HG03159 (cell line): Measurements from ENCODE around the gene ONECUT3.

ENCODE experiments used
- ATAC-seq: cut with Tn5 transposase; IDR thresholded peaks from one replicate; pipeline ENCODE4 v1.9.1; 2021; ENCODE audit warnings: mild to moderate bottlenecking, moderate library complexity; ENCODE audit not compliant: unreplicated experiment

The ONECUT3 gene

DNA sequence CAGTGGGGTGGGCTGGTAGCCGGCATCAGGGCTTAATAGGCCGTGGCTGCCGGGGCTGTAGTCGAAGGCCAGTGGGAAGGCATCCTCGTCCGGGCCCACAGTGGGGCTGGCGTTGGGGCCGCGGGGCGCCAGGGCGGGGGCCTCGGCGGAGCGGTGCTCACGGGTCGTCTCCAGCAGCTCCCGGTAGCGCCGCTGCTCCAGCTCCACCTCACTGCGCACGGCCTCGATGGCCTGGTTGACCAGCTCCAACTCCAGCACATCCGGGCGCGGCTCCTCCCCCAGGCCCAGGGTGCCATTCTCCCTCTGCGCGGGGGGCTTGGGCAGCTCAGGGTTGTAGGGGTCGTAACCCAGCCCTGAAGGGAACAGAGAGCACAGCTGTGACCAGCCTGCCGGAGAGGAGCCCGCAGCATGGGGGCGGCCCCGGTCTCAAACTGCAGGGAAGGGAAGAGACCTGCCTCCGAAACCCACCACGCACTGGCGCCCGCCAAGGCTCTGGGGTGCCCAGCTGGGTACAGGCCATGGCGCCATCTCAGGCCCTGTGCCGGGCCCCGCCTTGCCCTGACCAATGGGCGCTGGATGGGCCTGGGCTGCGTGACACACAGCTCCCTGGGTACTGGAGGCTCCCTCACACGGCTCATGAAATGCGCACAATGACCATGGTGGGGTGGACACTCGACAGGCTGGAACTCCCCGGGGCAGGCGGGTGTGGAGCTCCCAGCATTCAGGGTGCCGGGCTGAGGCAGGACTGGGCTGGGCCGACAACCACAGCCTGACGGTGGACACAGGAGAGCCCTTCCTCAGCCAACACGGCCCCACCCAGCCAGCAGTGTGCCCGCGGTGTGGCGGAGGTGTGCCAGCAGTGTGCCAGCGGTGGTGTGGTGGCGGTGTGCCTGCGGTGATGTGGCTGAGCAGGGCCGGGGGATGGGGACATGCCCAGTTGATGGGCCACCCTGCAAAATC, 75.3 kb downstream of the ONECUT3 start:
- ATAC-seq = no peak

DNA sequence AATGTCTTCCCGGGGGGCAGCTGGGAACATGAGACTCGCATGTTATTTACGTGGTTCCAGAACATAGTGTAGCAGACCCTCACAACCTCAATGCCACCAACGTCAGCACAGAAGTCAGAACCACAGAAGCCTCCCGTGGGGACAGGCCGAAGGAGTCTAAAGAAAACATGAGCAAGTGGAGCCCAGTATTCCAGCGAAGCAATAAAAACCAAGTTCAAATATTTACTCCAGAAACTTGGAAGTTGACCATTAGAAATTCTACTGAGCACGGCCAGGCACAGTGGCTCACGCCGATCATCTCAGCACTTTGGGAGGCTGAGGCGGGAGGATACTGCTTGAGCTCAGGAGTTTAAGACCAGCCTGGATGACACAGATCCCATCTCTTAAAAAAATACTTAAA, 76.7 kb downstream of the ONECUT3 start:
- no peak for ATAC-seq

- ATAC-seq = no peak
Observed at GRCh38 chr19:1830568-1830967, 77.3 kb downstream of the ONECUT3 start.
